ENCODE measurements around the gene CYTH4. TPM values are rescaled to one million over a fixed set of nuclear protein-coding genes. Genes with fewer than 3 reads are reported as not detected.

CYTH4 gene
- total RNA-seq, 4 donors from 2014 or later = 3.3 to 15.1 (median 4.2) TPM

- intact Hi-C loops (cut with DNase I) = no loop called here
- H3K4me1 ChIP-seq = no peaks in the 10 kb centered on the region
- no peak overlapping the region for H3K4me3 ChIP-seq (replicated peaks in 1 of 3)
- no peaks in the 10 kb centered on the region for H3K36me3 ChIP-seq
- TF ChIP-seq CTCF (IDR thresholded peaks at IDR 0.05) = no peak
- TF ChIP-seq POLR2A (IDR thresholded peaks at IDR 0.05) = no peak
- no peaks in the 10 kb centered on the region for H3K9me3 ChIP-seq
- 77 to 80% methylated on average over 7 of the region's 7 CpGs for WGBS, 2 donors
- no peak for DNase-seq
- no peak overlapping the region for H3K27ac ChIP-seq
- no peaks in the 10 kb centered on the region for H3K27me3 ChIP-seq
Observed at GRCh38 chr22:37346505-37346895, 64.2 kb downstream of the CYTH4 start.

- WGBS, 2 donors = 86 to 88% methylated on average over 9 to 13 of the region's 19 CpGs
- no peak overlapping the region for H3K27ac ChIP-seq
- H3K27me3 ChIP-seq = no peaks in the 10 kb centered on the region
- no peaks in the 10 kb centered on the region for H3K36me3 ChIP-seq
- H3K4me1 ChIP-seq = no peaks in the 10 kb centered on the region
- H3K9me3 ChIP-seq = no peaks in the 10 kb centered on the region
- DNase-seq = no peak
- TF ChIP-seq POLR2A (IDR thresholded peaks at IDR 0.05) = no peak
- no peak for TF ChIP-seq CTCF (IDR thresholded peaks at IDR 0.05)
- intact Hi-C loops (cut with DNase I) = no loop called here
- H3K4me3 ChIP-seq (replicated peaks in 1 of 3) = no peak overlapping the region
Observed at GRCh38 chr22:37349043-37349814, 66.9 kb downstream of the CYTH4 start.

GRCh38 chr22:37351232-37351631, 68.9 kb downstream of the CYTH4 start:
- H3K36me3 ChIP-seq = no peaks in the 10 kb centered on the region
- WGBS, 2 donors = 57 to 64% methylated on average over 3 of the region's 3 CpGs
- intact Hi-C loops (cut with DNase I) = no loop called here
- no peak overlapping the region for H3K4me3 ChIP-seq (replicated peaks in 1 of 3)
- TF ChIP-seq POLR2A (IDR thresholded peaks at IDR 0.05) (no peak), CTCF (IDR thresholded peaks at IDR 0.05) (no peak)
- H3K9me3 ChIP-seq = no peaks in the 10 kb centered on the region
- H3K4me1 ChIP-seq = no peaks in the 10 kb centered on the region
- H3K27ac ChIP-seq = no peak overlapping the region
- no peaks in the 10 kb centered on the region for H3K27me3 ChIP-seq
- no peak for DNase-seq

GRCh38 chr22:37352481-37352880, 70.2 kb downstream of the CYTH4 start:
- H3K27ac ChIP-seq = no peak overlapping the region
- intact Hi-C loops (cut with DNase I) = no loop called here
- H3K36me3 ChIP-seq = no peaks in the 10 kb centered on the region
- no peaks in the 10 kb centered on the region for H3K9me3 ChIP-seq
- DNase-seq = no peak
- no peaks in the 10 kb centered on the region for H3K27me3 ChIP-seq
- WGBS, 2 donors = 83 to 87% methylated on average over 7 of the region's 7 CpGs
- no peaks in the 10 kb centered on the region for H3K4me1 ChIP-seq
- TF ChIP-seq CTCF (IDR thresholded peaks at IDR 0.05) (no peak), POLR2A (IDR thresholded peaks at IDR 0.05) (no peak)
- H3K4me3 ChIP-seq (replicated peaks in 1 of 3) = no peak overlapping the region

- Histone ChIP-seq H3K4me3 (replicated peaks in 1 of 3) (no peak overlapping the region), H3K9me3 (no peaks in the 10 kb centered on the region), H3K27me3 (no peaks in the 10 kb centered on the region), H3K36me3 (no peaks in the 10 kb centered on the region), H3K27ac (no peak overlapping the region), H3K4me1 (no peaks in the 10 kb centered on the region)
- TF ChIP-seq CTCF (IDR thresholded peaks at IDR 0.05) (no peak), POLR2A (IDR thresholded peaks at IDR 0.05) (no peak)
- intact Hi-C loops (cut with DNase I) = no loop called here
- WGBS, 2 donors = 75 to 79% methylated on average over 16 of the region's 16 CpGs
- DNase-seq = no peak
Observed at GRCh38 chr22:37353839-37354238, 71.5 kb downstream of the CYTH4 start.
